ENCODE measurements around the gene KRTAP1-1.
"Not testable (repeated sequence)": the region's sequence is repeated elsewhere in the genome, so short reads cannot be mapped to it uniquely, and the experiment has no call there.

KRTAP1-1 gene

DNA sequence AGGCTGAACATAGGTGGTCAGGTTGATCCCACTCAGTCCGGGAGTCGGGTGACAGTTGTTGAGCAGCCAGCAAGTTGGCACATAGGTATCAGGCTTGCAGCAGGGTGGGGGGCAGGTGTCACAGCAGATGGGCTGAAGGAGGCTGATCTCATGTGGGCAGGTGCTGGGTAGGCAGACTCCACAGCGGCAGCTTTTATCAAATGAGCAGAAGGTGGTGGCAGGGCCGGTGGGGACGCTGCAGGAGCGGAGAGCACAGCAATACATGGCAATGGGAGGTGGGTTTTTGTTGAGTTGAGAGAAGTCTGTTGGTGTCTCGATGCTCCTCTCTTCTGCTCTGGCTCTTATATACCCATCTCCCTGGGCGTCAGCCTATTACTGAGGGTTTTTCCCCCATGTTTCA is 32.4 kb downstream of the KRTAP1-1 start, which contains the start of gene KRTAP3-1:
Gene KRTAP3-1, minus strand, starts transcription at position 318 of the 400 bp plus-strand sequence. Its CDS starts 54 bp downstream, at position 264.
- H3K4me3 ChIP-seq (ENCODE audit: low read length) = no peak within 1 kb of the TSS
- no peak for TF ChIP-seq ZNF274 (IDR thresholded peaks at IDR 0.05; ENCODE audit: low read depth, low read length)

DNA sequence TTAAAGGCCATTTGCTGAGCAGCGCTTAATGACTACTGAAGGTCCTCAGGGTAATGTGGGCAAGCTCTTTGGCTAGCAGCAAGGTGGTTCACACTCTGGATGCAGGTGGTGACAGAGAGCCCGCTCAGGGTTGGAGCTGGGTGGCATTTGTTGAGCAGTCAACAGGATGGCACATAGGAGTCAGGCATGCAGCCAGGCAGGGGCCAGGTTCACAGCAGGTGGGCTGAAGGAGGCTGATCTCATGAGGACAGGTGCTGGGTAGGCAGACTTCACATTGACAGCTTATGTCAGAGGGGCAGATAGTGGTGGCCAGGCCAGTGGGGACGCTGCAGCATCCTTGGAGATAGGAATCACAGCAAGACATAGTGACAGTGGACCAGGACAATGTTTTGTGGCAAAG is 36.9 kb downstream of the KRTAP1-1 start:
- no peak overlapping the region for H3K4me3 ChIP-seq (ENCODE audit: low read length)
- no peak for TF ChIP-seq ZNF274 (IDR thresholded peaks at IDR 0.05; ENCODE audit: low read depth, low read length)

DNA sequence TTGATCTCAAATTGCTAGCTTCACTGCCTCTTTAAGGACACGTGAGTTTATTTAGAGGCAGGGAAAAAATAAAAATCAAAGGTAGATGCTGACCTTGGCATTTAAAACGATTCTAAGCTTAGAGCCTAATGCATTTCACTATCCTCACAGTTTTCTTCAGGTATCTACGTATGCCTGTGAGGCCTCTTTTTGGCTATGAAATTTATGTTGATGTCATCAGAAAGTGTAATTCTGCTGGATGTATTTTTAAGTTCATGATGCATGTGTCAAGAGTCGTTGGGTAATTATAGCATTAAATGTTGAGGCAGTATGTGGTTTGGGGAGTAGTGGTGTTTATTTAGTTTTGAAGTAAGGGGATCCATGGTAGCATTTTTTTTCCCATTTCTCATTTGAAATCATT is 37.3 kb downstream of the KRTAP1-1 start:
- TF ChIP-seq ZNF274 (IDR thresholded peaks at IDR 0.05; ENCODE audit: low read depth, low read length) = no peak
- no peak overlapping the region for H3K4me3 ChIP-seq (ENCODE audit: low read length)

DNA sequence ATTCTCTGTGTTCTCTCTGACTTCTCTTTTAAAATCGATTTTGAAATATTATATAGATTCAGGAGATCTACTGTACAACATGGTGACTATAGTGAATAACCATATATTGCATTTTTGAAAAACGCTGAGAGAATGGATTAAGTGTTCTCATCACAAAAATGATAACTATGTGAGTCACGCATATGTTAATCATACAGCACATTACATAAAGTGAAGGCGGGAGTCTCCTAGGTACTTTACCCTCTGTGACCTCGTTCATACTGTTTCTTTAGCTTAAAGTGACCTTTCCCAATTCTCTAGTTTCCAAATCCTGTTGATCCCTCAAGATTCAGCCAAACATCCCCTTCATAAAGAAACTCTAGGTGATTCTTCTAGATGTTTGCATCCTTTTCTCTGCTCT is 38.4 kb downstream of the KRTAP1-1 start:
- no peak for TF ChIP-seq ZNF274 (IDR thresholded peaks at IDR 0.05; ENCODE audit: low read depth, low read length)
- no peak overlapping the region for H3K4me3 ChIP-seq (ENCODE audit: low read length)

DNA sequence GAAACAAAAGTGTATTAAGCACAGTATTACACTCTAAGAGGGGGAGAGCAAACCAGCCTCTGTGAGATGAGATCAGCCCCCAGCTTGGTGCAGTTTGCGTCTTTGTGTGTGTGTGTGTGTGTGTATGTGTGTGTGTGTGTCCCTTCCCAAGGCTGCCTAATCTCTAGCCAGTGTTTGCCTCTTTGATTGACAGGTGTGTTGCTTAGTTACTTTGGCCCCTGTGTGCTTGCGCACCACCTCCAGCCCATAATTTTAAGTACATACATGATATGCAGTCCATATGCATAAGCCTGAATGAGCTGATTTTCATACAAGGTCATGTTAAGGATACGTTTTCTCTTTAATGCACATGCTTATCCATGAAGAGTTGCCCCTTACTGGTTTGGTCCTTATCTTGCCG is 39.5 kb downstream of the KRTAP1-1 start:
- no peak overlapping the region for H3K4me3 ChIP-seq (ENCODE audit: low read length)

DNA sequence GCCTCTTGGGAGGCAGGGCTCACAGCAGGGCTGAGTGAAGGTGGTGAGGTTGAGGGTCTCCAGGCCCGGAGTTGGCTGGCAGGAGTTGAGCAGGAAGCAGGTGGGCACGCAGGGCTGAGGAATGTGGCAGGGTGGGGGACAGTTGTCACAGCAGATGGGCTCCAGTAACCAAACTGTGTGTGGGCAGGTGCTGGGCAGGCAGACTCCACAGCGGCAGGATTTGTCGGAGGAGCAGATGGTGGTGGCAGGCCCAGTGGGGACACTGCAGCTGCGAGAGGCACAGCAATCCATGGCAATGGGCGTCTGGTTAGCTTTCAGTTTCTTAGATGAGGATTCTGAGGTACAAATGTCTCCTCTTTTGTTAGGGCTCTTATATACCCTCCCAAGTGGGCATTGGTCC is 41.7 kb downstream of the KRTAP1-1 start, which contains the start of gene KRTAP3-2:
Gene KRTAP3-2, minus strand, starts transcription at position 344 of the 400 bp plus-strand sequence. Its CDS starts 53 bp downstream, at position 291.
- H3K4me3 ChIP-seq (ENCODE audit: low read length) = not testable (repeated sequence)

More for the DNA sequence above, 39.5 kb downstream of the KRTAP1-1 start:
- no peak for TF ChIP-seq ZNF274 (IDR thresholded peaks at IDR 0.05; ENCODE audit: low read depth, low read length)

DNA sequence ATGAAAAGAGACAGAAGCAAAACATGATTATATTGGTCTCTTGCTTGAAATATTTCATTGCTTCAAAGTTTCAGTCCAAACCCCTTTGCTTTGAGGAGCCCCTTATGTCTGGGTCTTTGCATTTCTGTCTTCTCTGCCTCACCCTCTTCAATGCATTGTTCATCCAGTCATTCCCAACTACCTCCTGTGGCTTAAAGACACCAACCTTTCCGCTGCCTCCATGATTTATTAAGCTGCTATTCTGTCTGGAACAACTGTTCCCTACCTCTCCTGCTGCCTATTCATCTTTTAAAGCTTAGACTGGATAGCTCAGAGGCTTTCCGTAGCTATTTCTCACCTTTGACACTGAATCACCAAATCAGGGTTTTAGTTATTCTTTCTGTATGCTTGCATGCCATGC is 43.9 kb downstream of the KRTAP1-1 start:
- H3K4me3 ChIP-seq (ENCODE audit: low read length) = no peak overlapping the region
- no peak for TF ChIP-seq ZNF274 (IDR thresholded peaks at IDR 0.05; ENCODE audit: low read depth, low read length)

DNA sequence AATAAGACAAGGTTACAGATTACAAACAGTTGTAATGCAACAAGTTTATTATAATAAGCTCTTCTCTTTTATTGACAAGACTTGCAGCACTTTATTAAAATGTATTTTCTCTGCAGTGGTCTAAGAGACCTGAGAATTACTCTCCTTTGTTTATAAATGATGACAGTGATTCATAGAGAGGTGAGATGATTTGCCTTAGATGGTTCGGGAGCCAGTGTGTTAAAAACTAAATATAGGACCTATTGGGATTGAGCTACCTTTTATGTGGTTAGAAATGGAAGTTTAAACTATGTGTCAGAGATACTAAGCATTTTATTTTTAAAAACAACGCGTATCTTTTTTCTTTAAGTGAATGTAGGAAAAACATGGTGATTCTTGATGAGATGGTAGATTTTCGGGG is 44.4 kb downstream of the KRTAP1-1 start:
- no peak overlapping the region for H3K4me3 ChIP-seq (ENCODE audit: low read length)
- TF ChIP-seq ZNF274 (IDR thresholded peaks at IDR 0.05; ENCODE audit: low read depth, low read length) = no peak

DNA sequence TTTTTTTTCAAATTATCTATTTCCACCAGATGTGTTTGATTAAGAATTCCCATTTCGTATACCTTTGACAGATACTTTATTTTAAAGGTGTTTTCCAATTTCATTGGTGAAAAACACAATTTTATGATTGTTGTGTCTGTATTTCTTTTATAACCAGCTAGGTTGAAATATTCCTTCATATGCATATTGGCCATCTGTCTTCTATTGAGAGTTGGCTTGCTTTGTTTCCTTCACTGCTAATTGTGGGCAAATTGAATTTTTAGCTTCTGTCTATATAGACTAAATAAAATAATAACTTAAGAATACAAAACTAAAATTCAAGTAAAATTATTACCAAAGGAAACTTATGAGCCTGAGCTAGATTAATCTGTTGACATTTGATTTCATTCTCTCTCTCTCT is 46.1 kb downstream of the KRTAP1-1 start:
- no peak for TF ChIP-seq ZNF274 (IDR thresholded peaks at IDR 0.05; ENCODE audit: low read depth, low read length)
- no peak overlapping the region for H3K4me3 ChIP-seq (ENCODE audit: low read length)

DNA sequence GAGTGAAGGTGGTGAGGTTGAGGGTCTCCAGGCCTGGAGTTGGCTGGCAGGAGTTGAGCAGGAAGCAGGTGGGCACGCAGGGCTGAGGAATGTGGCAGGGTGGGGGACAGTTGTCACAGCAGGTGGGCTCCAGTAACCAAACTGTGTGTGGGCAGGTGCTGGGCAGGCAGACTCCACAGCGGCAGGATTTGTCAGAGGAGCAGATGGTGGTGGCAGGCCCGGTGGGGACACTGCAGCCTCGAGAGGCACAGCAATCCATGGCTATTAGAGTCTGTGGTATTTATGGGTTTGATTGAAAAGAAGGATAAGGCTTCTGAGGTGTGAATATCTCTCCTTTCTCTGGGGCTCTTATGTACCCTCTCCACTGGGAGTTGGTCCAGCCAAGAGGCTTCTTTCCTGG is 47.4 kb downstream of the KRTAP1-1 start, which contains the start of gene KRTAP3-3:
Gene KRTAP3-3, minus strand, starts transcription at position 326 of the 400 bp plus-strand sequence. Its CDS starts 67 bp downstream, at position 259.
- TF ChIP-seq ZNF274 (IDR thresholded peaks at IDR 0.05; ENCODE audit: low read depth, low read length) = no peak
- H3K4me3 ChIP-seq (ENCODE audit: low read length) = no peak within 1 kb of the TSS

DNA sequence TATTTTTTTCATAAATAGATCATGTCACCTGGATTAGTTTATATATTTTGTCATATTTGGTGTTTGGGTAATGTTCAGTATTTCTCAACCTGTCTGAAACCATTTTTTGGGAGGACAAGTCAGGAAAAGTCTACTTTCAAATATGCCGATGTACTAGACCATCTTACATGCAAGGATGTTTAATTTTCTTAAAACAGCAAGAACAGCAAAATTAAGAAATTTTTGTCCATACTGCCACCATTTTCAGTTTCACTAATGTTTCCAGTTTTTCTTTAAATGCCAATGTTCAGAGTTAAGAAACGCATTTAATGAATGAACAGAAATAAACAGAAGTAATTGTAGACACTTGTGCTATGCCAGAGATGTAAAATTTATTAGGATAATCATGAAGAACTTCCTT is 48.2 kb downstream of the KRTAP1-1 start:
- TF ChIP-seq ZNF274 (IDR thresholded peaks at IDR 0.05; ENCODE audit: low read depth, low read length) = no peak

DNA sequence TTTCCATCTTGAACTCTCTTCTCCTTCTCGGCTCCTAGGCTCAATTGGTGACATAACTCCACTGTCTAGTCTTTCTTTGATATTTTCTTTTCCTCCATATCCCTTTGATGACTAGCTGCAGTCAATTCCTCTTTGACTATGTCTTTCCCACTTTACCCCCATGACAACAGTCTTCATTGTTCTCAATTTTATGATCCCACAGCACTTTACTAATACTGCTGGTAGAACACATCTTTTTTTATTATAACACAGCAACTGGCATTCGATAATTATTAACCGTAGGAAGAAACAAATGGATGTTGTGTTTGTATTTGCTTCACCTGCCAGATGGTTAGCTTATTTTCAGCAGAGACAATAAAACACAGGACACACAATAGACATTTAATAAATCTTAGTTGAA is 48.6 kb downstream of the KRTAP1-1 start:
- TF ChIP-seq ZNF274 (IDR thresholded peaks at IDR 0.05; ENCODE audit: low read depth, low read length) = no peak
- H3K4me3 ChIP-seq (ENCODE audit: low read length) = no peak overlapping the region

More for the DNA sequence above, 48.2 kb downstream of the KRTAP1-1 start:
- H3K4me3 ChIP-seq (ENCODE audit: low read length) = no peak overlapping the region

Measured in GM08714 (cell line).